Nephron (organoid): ENCODE data around the gene CNTN4.
A peak's percentile ranks its signal among the peaks of the same experiment; 100 is the strongest.

Experiments
- H3K27ac Mint-ChIP-seq, 3 experiments: 2 replicates each; pipeline ENCODE4 v1.8.0; 2020; ENCODE audit warnings: mixed read lengths in 3 of 3, mild to moderate bottlenecking in 2 of 3, moderate library complexity in 1 of 3
- H3K27me3 Mint-ChIP-seq: 2 replicates; pipeline ENCODE4 v1.8.0; 2021; ENCODE audit warnings: low read depth, mild to moderate bottlenecking, moderate library complexity, mixed read lengths
- H3K36me3 Mint-ChIP-seq: 2 replicates; pipeline ENCODE4 v1.8.0; 2020; ENCODE audit warnings: low read depth, mixed read lengths
- H3K4me1 Mint-ChIP-seq: 2 replicates; pipeline ENCODE4 v1.8.0; 2020; ENCODE audit warnings: mixed read lengths
- H3K4me3 Mint-ChIP-seq, 3 experiments: 2 replicates each; pipeline ENCODE4 v1.8.0; 2020; ENCODE audit warnings: mild to moderate bottlenecking in 3 of 3, mixed read lengths in 3 of 3, moderate library complexity in 2 of 3
- H3K9me3 Mint-ChIP-seq: 2 replicates; pipeline ENCODE4 v1.8.0; 2020; ENCODE audit warnings: mixed read lengths
- CTCF ChIP-seq, 3 experiments: fragments of 200-600 bp; sonication (generic); IDR thresholded peaks; one replicate each; pipeline ENCODE4 v1.5.0; 2021; ENCODE audit warnings: antibody characterized with exemption in 3 of 3; ENCODE audit not compliant: unreplicated experiment in 3 of 3

Gene CNTN4

GRCh38 chr3:2850701-2851100, 752.0 kb downstream of the CNTN4 start:
- H3K4me1 Mint-ChIP-seq, result peaks cover 5% of the 10 kb centered on the region
- no peak overlapping the region for H3K4me3 Mint-ChIP-seq
- H3K27ac Mint-ChIP-seq, result no peak overlapping the region
- H3K27me3 Mint-ChIP-seq, result no peaks in the 10 kb centered on the region
- no peaks in the 10 kb centered on the region for H3K36me3 Mint-ChIP-seq
- no peaks in the 10 kb centered on the region for H3K9me3 Mint-ChIP-seq
- no peak for TF ChIP-seq CTCF (IDR thresholded peaks at IDR 0.05; ENCODE audit: unreplicated experiment in 3 of 3)

GRCh38 chr3:2851361-2851760, 752.7 kb downstream of the CNTN4 start:
- peaks cover 10% of the 10 kb centered on the region for H3K4me1 Mint-ChIP-seq
- no peak overlapping the region for H3K27ac Mint-ChIP-seq
- H3K27me3 Mint-ChIP-seq, result no peaks in the 10 kb centered on the region
- no peaks in the 10 kb centered on the region for H3K36me3 Mint-ChIP-seq
- H3K4me3 Mint-ChIP-seq, result no peak overlapping the region
- no peaks in the 10 kb centered on the region for H3K9me3 Mint-ChIP-seq
- no peak for TF ChIP-seq CTCF (IDR thresholded peaks at IDR 0.05; ENCODE audit: unreplicated experiment in 3 of 3)

GRCh38 chr3:2851835-2852234, 753.2 kb downstream of the CNTN4 start:
- H3K27ac Mint-ChIP-seq, result no peak overlapping the region
- H3K36me3 Mint-ChIP-seq, result no peaks in the 10 kb centered on the region
- peaks cover 10% of the 10 kb centered on the region for H3K4me1 Mint-ChIP-seq
- H3K4me3 Mint-ChIP-seq, result no peak overlapping the region
- no peaks in the 10 kb centered on the region for H3K9me3 Mint-ChIP-seq
- TF ChIP-seq CTCF (IDR thresholded peaks at IDR 0.05; ENCODE audit: unreplicated experiment in 3 of 3), result no peak
- H3K27me3 Mint-ChIP-seq, result no peaks in the 10 kb centered on the region

- Mint-ChIP-seq H3K27me3 (no peaks in the 10 kb centered on the region), H3K4me3 (no peak overlapping the region), H3K4me1 (peaks cover 10% of the 10 kb centered on the region), H3K9me3 (no peaks in the 10 kb centered on the region), H3K27ac (no peak overlapping the region), H3K36me3 (no peaks in the 10 kb centered on the region)
- TF ChIP-seq CTCF (IDR thresholded peaks at IDR 0.05; ENCODE audit: unreplicated experiment in 3 of 3), result no peak
Observed at GRCh38 chr3:2853651-2854050, 755.0 kb downstream of the CNTN4 start.

GRCh38 chr3:2856138-2857133, 757.8 kb downstream of the CNTN4 start:
- H3K27ac Mint-ChIP-seq, result peak overlapping the region; percentile 9 to 29 (median 10)
- peaks cover 6% of the 10 kb centered on the region for H3K4me1 Mint-ChIP-seq
- H3K9me3 Mint-ChIP-seq, result no peaks in the 10 kb centered on the region
- H3K36me3 Mint-ChIP-seq, result no peaks in the 10 kb centered on the region
- TF ChIP-seq CTCF (IDR thresholded peaks at IDR 0.05; ENCODE audit: unreplicated experiment in 3 of 3), result peak in 2 of 3 experiments; percentile 8 to 22
- no peak overlapping the region for H3K4me3 Mint-ChIP-seq
- H3K27me3 Mint-ChIP-seq, result no peaks in the 10 kb centered on the region

- H3K27ac Mint-ChIP-seq, result no peak overlapping the region
Observed at GRCh38 chr3:2860626-2861025, 762.0 kb downstream of the CNTN4 start.

More at GRCh38 chr3:2860626-2861025, 762.0 kb downstream of the CNTN4 start:
- Mint-ChIP-seq H3K4me1 (peaks cover 5% of the 10 kb centered on the region), H3K36me3 (no peaks in the 10 kb centered on the region), H3K4me3 (no peak overlapping the region), H3K27me3 (no peaks in the 10 kb centered on the region), H3K9me3 (no peaks in the 10 kb centered on the region)
- TF ChIP-seq CTCF (IDR thresholded peaks at IDR 0.05; ENCODE audit: unreplicated experiment in 3 of 3), result no peak
